ENCODE measurements around the gene GABPA. TPM values are rescaled to one million over a fixed set of nuclear protein-coding genes. Genes with fewer than 3 reads are reported as not detected.

Gene GABPA
- total and polyA plus RNA-seq, 4 donors: 5.4 to 19.4 (median 11.5) TPM

- H3K9me3 ChIP-seq (ENCODE audit: control insufficient read depth in 4 of 4, low read length in 3 of 4): no peaks in the 10 kb centered on the region
- TF ChIP-seq FOXA1 (IDR thresholded peaks at IDR 0.05) (no peak), SP1 (IDR thresholded peaks at IDR 0.05) (no peak), EGR1 (IDR thresholded peaks at IDR 0.05; ENCODE audit: low read depth in 2 of 2) (no peak), FOXA2 (IDR thresholded peaks at IDR 0.05) (no peak), ZBTB33 (IDR thresholded peaks at IDR 0.05) (no peak), RAD21 (IDR thresholded peaks at IDR 0.05) (no peak), HNF4A (conservative IDR thresholded peaks at IDR 0.05) (no peak), CTCF (IDR thresholded peaks at IDR 0.05; ENCODE audit: low read depth, low read length, missing input control) (no peak), ATF3 (IDR thresholded peaks at IDR 0.05) (no peak), REST (IDR thresholded peaks at IDR 0.05) (no peak), MAX (IDR thresholded peaks at IDR 0.05) (no peak), TAF1 (conservative IDR thresholded peaks at IDR 0.05) (no peak), JUND (IDR thresholded peaks at IDR 0.05) (no peak), NR2F2 (IDR thresholded peaks at IDR 0.05) (no peak), RXRA (IDR thresholded peaks at IDR 0.05) (no peak), HNF4G (IDR thresholded peaks at IDR 0.05) (no peak), GABPA (IDR thresholded peaks at IDR 0.05 in 1 of 2, conservative IDR thresholded peaks at IDR 0.05 in 1 of 2) (no peak)
- no peaks in the 10 kb centered on the region for H3K27me3 ChIP-seq (ENCODE audit: control insufficient read depth in 4 of 4, insufficient read depth in 4 of 4, low read length in 3 of 4)
- H3K27ac ChIP-seq (ENCODE audit: low read depth in 1 of 2, low read length in 2 of 2): no peak overlapping the region
- no peak overlapping the region for H3K4me3 ChIP-seq (ENCODE audit: low read depth in 1 of 3, low read length in 3 of 3)
- H3K4me1 ChIP-seq (ENCODE audit: control insufficient read depth in 4 of 4, insufficient read depth in 4 of 4, low read length in 3 of 4): no peaks in the 10 kb centered on the region
- H3K36me3 ChIP-seq (ENCODE audit: control insufficient read depth in 4 of 4, insufficient read depth in 3 of 4, low read depth in 1 of 4, low read length in 3 of 4): no peaks in the 10 kb centered on the region
- no peak overlapping the region for H3K9ac ChIP-seq (ENCODE audit: low read depth in 1 of 2, low read length in 2 of 2)
- DNase-seq (ENCODE audit: low spot score): no peak
- 84% methylated on average over 1 of the region's 1 CpG for WGBS
Observed at GRCh38 chr21:25689226-25689625, 45.5 kb upstream of the GABPA start.

- no peak for DNase-seq (ENCODE audit: low spot score)
- Histone ChIP-seq H3K36me3 (ENCODE audit: control insufficient read depth in 4 of 4, insufficient read depth in 3 of 4, low read depth in 1 of 4, low read length in 3 of 4) (no peaks in the 10 kb centered on the region), H3K4me1 (ENCODE audit: control insufficient read depth in 4 of 4, insufficient read depth in 4 of 4, low read length in 3 of 4) (no peaks in the 10 kb centered on the region), H3K27me3 (ENCODE audit: control insufficient read depth in 4 of 4, insufficient read depth in 4 of 4, low read length in 3 of 4) (no peaks in the 10 kb centered on the region), H3K9ac (ENCODE audit: low read depth in 1 of 2, low read length in 2 of 2) (no peak overlapping the region), H3K27ac (ENCODE audit: low read depth in 1 of 2, low read length in 2 of 2) (no peak overlapping the region), H3K9me3 (ENCODE audit: control insufficient read depth in 4 of 4, low read length in 3 of 4) (no peaks in the 10 kb centered on the region), H3K4me3 (ENCODE audit: low read depth in 1 of 3, low read length in 3 of 3) (no peak overlapping the region)
- 65% methylated on average over 3 of the region's 3 CpGs for WGBS
- no peak for TF ChIP-seq FOXA1 (IDR thresholded peaks at IDR 0.05)
- no peak for TF ChIP-seq NR2F2 (IDR thresholded peaks at IDR 0.05)
- no peak for TF ChIP-seq YY1 (IDR thresholded peaks at IDR 0.05)
- TF ChIP-seq MAX (IDR thresholded peaks at IDR 0.05): no peak
- TF ChIP-seq GABPA (IDR thresholded peaks at IDR 0.05 in 1 of 2, conservative IDR thresholded peaks at IDR 0.05 in 1 of 2): no peak
- TF ChIP-seq HNF4A (conservative IDR thresholded peaks at IDR 0.05): no peak
- TF ChIP-seq ZBTB33 (IDR thresholded peaks at IDR 0.05): no peak
- TF ChIP-seq CTCF (IDR thresholded peaks at IDR 0.05; ENCODE audit: low read depth, low read length, missing input control): no peak
- no peak for TF ChIP-seq RXRA (IDR thresholded peaks at IDR 0.05)
- TF ChIP-seq EGR1 (IDR thresholded peaks at IDR 0.05; ENCODE audit: low read depth in 2 of 2): no peak
Observed at GRCh38 chr21:25691976-25692375, 42.8 kb upstream of the GABPA start.

Measured in liver (tissue), 9 donors.